Measurements from ENCODE around the gene TLCD1.
"Not testable (repeated sequence)": the region's sequence is repeated elsewhere in the genome, so short reads cannot be mapped to it uniquely, and the experiment has no call there.

- not testable (repeated sequence) for TF ChIP-seq CHD4 (IDR thresholded peaks at IDR 0.05; ENCODE audit: borderline replicate concordance); CHD2 (IDR thresholded peaks at IDR 0.05; ENCODE audit: low read length, partially characterized antibody); CTCF (IDR thresholded peaks at IDR 0.05); RCOR1 (IDR thresholded peaks at IDR 0.05; ENCODE audit: low read depth, low read length); MAFK (IDR thresholded peaks at IDR 0.05; ENCODE audit: partially characterized antibody); RNF2 (IDR thresholded peaks at IDR 0.05; ENCODE audit: borderline replicate concordance, low read depth); RAD21 (conservative IDR thresholded peaks at IDR 0.05 in 1 of 2, IDR thresholded peaks at IDR 0.05 in 1 of 2)
- TF ChIP-seq, protein P1, sequence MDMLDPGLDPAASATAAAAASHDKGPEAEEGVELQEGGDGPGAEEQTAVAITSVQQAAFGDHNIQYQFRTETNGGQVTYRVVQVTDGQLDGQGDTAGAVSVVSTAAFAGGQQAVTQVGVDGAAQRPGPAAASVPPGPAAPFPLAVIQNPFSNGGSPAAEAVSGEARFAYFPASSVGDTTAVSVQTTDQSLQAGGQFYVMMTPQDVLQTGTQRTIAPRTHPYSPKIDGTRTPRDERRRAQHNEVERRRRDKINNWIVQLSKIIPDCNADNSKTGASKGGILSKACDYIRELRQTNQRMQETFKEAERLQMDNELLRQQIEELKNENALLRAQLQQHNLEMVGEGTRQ (IDR thresholded peaks at IDR 0.05), result not testable (repeated sequence)
- TF ChIP-seq, protein P2, sequence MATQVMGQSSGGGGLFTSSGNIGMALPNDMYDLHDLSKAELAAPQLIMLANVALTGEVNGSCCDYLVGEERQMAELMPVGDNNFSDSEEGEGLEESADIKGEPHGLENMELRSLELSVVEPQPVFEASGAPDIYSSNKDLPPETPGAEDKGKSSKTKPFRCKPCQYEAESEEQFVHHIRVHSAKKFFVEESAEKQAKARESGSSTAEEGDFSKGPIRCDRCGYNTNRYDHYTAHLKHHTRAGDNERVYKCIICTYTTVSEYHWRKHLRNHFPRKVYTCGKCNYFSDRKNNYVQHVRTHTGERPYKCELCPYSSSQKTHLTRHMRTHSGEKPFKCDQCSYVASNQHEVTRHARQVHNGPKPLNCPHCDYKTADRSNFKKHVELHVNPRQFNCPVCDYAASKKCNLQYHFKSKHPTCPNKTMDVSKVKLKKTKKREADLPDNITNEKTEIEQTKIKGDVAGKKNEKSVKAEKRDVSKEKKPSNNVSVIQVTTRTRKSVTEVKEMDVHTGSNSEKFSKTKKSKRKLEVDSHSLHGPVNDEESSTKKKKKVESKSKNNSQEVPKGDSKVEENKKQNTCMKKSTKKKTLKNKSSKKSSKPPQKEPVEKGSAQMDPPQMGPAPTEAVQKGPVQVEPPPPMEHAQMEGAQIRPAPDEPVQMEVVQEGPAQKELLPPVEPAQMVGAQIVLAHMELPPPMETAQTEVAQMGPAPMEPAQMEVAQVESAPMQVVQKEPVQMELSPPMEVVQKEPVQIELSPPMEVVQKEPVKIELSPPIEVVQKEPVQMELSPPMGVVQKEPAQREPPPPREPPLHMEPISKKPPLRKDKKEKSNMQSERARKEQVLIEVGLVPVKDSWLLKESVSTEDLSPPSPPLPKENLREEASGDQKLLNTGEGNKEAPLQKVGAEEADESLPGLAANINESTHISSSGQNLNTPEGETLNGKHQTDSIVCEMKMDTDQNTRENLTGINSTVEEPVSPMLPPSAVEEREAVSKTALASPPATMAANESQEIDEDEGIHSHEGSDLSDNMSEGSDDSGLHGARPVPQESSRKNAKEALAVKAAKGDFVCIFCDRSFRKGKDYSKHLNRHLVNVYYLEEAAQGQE (IDR thresholded peaks at IDR 0.05), result not testable (repeated sequence)
Measured at GRCh38 chr17:28735913-28736769, 10.1 kb upstream of the TLCD1 start.
